Naive B cell (primary cell): ENCODE results near the gene GBX1. TPM values are rescaled to one million over a fixed set of nuclear protein-coding genes. Genes with fewer than 3 reads are reported as not detected.

Experiments
- ATAC-seq, 2 donors: fragments of 150-1000 bp; cut with Tn5 transposase; 2 replicates each; pipeline ENCODE4 v1.10.0; 2021; ENCODE audit warnings: low read depth in 2 of 2, mild to moderate bottlenecking in 2 of 2, moderate library complexity in 2 of 2
- DNase-seq: peaks from one replicate; pipeline ENCODE4 v3.0.0; 2022
- H3K27ac Mint-ChIP-seq, 6 donors: one replicate each; pipeline ENCODE4 v1.8.0; 2020 to 2022; ENCODE audit warnings: mild to moderate bottlenecking in 6 of 6, mixed read lengths in 6 of 6, moderate library complexity in 5 of 6, inconsistent platforms in 2 of 6
- H3K27me3 Mint-ChIP-seq, 3 donors: one replicate each; pipeline ENCODE4 v1.8.0; 2021 to 2022; ENCODE audit warnings: mixed read lengths in 3 of 3, mild to moderate bottlenecking in 1 of 3
- H3K36me3 Mint-ChIP-seq, 2 donors: one replicate each; pipeline ENCODE4 v1.8.0; 2020 to 2022; ENCODE audit warnings: mixed read lengths in 2 of 2, inconsistent platforms in 1 of 2, mild to moderate bottlenecking in 1 of 2
- H3K4me1 Mint-ChIP-seq, 3 donors: one replicate each; pipeline ENCODE4 v1.8.0; 2020 to 2022; ENCODE audit warnings: mixed read lengths in 3 of 3, inconsistent platforms in 1 of 3, mild to moderate bottlenecking in 1 of 3, moderate library complexity in 1 of 3
- H3K4me3 Mint-ChIP-seq, 8 donors: one replicate each; pipeline ENCODE4 v1.8.0; 2020 to 2022; ENCODE audit warnings: mild to moderate bottlenecking in 8 of 8, mixed read lengths in 8 of 8, moderate library complexity in 8 of 8, inconsistent platforms in 2 of 8
- H3K9me3 Mint-ChIP-seq, 7 donors: one replicate each; pipeline ENCODE4 v1.8.0; 2020 to 2022; ENCODE audit warnings: mixed read lengths in 7 of 7, mild to moderate bottlenecking in 5 of 7, inconsistent platforms in 2 of 7, moderate library complexity in 1 of 7
- polyA plus RNA-seq, 6 donors: library from polyadenylated mRNA; unstranded; fragments of 300-500 nt; fragmentation: Illumina TruSeq; gene quantifications; one replicate each; pipeline ENCODE4 v1.2.3, GENCODE V29; 2021; ENCODE audit warnings: low read depth in 6 of 6

Gene GBX1
- polyA plus RNA-seq, 6 donors from 2014 or later = not detected

DNA sequence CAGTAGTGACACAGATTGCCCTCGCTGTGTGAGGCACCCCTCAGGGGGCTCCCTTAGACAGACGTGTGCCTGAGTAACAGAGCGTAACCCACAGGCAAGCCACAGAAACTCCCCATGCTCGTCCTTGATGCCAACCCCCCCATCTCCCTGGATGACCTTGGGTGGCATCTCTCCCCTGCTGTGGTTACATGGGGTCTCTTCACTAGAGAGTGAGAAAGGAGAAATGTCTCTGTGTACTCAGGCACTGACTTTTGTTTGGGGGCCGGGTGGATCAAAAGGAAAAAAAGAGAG lies 20.7 kb upstream of the GBX1 start:
- no peaks in the 10 kb centered on the region for H3K36me3 Mint-ChIP-seq
- H3K27ac Mint-ChIP-seq = peak overlapping the region in 1 of 6 donors; percentile 44
- peaks cover 0 to 1% (median 0%) of the 10 kb centered on the region in 7 donors for H3K9me3 Mint-ChIP-seq
- H3K4me1 Mint-ChIP-seq = peaks cover 0 to 7% (median 6%) of the 10 kb centered on the region in 3 donors
- H3K27me3 Mint-ChIP-seq = peaks cover 26 to 57% (median 53%) of the 10 kb centered on the region in 3 donors
- peak overlapping the region in 1 of 8 donors; percentile 41 for H3K4me3 Mint-ChIP-seq
- peak; percentile 33 to 38 for ATAC-seq
- no peak for DNase-seq

DNA sequence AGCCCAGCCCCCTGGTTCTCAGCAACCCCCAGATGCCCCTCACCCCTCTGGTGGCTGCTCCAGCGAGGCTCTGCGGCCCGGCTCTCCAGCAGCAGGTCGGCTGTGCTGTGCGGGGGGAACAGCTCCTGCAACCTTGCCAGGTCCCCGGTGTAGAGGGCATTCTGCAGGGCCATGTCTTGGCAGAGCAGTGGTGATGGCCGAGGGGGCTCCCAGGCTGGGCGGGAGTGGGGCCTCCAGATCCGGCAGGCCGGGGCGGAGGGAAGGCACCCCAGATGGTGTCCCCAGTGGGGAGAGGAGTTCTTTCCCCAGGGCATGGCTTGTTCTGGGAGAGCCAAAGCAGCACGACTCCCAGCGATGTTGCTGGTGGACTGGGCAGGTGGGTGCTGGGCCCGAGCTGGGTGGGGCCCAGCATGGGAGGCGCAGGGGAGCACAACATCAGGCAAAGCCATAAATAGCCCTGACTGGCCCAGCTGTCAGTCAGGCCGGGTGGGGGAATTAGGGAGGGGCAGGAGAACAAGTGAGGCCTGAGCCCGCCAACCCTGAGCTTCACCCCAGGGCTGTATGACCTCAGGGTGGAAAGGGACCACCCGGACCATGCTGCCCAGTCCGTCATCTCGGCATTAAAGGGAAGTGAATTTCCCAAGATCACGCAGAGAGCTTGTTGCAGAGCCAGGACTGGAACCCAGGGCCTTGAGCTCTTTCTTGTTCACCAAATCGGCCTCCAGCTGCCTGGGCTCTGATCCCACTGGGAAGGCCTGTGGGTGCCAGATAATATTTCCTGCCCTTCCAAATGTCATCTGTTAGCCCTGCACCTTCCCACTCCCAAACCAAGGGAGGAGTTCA lies 20.1 kb upstream of the GBX1 start:
- DNase-seq (no peak), ATAC-seq (no peak)
- Mint-ChIP-seq H3K27me3 (peaks cover 30 to 51% (median 49%) of the 10 kb centered on the region in 3 donors), H3K36me3 (no peaks in the 10 kb centered on the region), H3K4me1 (peaks cover 0 to 7% (median 6%) of the 10 kb centered on the region in 3 donors), H3K4me3 (peak overlapping the region in 1 of 8 donors; percentile 41), H3K9me3 (peaks cover 0 to 1% (median 0%) of the 10 kb centered on the region in 7 donors), H3K27ac (no peak overlapping the region)

DNA sequence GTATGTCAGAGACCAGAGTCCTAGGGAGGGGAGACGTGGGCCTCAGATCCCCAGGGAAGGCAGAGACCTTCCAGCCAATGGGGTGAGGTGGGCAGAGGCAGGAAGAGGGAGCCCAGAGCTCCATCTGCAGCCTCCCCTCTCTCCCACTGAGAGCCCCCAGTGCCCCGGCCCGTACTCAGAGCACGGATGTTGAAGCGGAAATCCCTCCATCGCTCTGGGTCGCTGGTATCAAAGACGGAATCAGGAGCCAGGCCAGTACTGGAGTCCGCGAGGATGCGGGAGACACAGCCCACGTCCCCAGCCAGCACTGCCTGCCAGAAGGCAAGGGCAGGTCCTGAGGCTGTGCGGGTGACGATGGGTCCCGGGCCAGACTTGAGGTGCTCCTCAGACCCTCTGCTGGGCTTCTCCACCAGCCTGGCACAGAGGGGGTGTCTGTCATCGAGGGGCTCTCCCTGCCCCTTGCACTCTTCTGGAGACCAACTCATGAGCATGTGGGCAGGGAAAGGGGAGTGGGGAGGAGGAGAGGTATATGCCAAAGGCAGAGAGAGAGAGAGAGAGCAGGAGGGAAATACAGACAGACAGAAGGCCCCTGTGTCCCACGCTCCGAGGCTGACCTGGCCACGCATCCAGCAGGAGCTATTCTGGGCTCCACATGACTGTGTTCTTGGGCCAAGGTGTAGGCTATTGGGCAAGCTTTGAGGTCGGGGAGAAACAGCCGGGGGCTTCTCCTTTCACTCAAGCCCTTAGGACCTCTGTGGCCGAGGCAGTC lies 19.3 kb upstream of the GBX1 start, which contains the start of gene ASB10:
ASB10 (minus strand) TSS at position 611 of the 769 bp plus-strand sequence; CDS start at position 491, 120 bp downstream.
- Mint-ChIP-seq H3K36me3 (no peaks in the 10 kb centered on the region), H3K27ac (peak within 1 kb of the TSS in 1 of 6 donors; percentile 56), H3K4me1 (peaks cover 0 to 7% (median 6%) of the 10 kb centered on the region in 3 donors), H3K9me3 (peaks cover 0 to 1% (median 0%) of the 10 kb centered on the region in 7 donors), H3K4me3 (peak within 1 kb of the TSS in 2 of 8 donors; percentile 33 to 41), H3K27me3 (peaks cover 32 to 56% (median 55%) of the 10 kb centered on the region in 3 donors)
- DNase-seq (no peak), ATAC-seq (no peak)

DNA sequence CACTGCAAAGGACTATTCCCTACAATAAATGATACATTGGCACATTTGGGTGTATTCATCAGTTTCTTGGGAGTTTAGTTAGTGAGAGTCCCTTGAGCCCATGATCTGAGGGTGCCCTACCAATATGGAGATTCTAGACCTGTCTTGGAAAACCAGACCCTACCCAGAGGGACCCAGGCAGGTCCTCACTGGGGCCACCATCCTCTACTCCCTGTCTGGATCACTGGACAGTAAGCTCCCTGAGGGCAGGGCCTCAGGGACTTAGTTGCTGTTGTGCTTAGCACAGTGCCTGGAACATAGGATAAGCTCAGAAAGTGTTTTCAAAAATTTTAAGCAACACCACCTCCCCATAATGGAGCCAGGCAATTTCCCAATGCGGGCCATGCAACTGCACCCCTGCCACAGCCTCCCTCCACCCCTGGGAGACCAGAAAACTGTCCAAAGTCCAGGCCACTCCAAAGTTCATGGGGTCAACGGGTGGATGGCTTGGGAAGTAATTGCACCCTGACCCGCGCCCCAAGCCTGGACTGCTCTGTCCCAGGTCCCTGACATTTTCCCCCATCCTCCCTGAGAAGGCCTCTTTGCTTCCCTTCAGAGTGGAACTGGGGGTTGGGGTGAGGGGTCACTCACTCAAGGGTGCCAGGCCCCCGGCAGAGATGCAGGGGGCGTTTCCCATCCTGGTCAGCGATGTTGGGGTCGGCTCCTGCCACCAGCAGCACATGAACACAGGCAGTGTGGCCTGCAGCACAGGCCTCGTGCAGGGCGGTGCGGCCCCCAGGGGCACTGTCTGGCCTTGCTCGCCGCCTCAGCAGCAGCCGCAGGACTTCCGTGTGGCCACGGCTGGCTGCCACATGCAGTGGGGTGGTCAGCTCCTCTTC lies 18.5 kb upstream of the GBX1 start:
- H3K27ac Mint-ChIP-seq = no peak overlapping the region
- DNase-seq = no peak
- H3K9me3 Mint-ChIP-seq = peaks cover 0 to 1% (median 0%) of the 10 kb centered on the region in 7 donors
- H3K4me3 Mint-ChIP-seq = peak overlapping the region in 1 of 8 donors; percentile 33
- peaks cover 32 to 54% (median 51%) of the 10 kb centered on the region in 3 donors for H3K27me3 Mint-ChIP-seq
- H3K36me3 Mint-ChIP-seq = no peaks in the 10 kb centered on the region
- H3K4me1 Mint-ChIP-seq = peaks cover 0 to 7% (median 6%) of the 10 kb centered on the region in 3 donors
- ATAC-seq = no peak

DNA sequence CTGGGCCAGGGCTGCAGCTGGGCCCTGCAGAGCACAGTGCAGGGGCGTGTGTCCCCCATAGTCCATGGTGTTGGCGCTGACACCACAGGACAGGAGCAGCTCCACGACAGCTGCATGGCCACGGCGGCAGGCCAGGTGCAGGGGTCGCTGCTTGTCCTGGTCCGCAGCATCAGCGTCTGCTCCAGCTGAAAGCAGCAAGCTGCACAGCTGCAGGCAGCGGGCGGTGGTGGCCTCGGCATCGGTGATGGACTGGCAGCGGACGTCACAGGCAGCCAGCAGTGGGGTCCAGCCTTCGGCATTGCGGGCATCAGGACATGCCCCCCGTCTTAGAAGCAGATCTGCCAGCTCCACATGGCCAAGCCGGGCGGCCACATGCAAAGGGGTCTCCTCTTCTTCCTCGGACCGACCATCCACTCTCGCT lies 13.5 kb upstream of the GBX1 start:
- H3K4me3 Mint-ChIP-seq = no peak overlapping the region
- no peak for DNase-seq

DNA sequence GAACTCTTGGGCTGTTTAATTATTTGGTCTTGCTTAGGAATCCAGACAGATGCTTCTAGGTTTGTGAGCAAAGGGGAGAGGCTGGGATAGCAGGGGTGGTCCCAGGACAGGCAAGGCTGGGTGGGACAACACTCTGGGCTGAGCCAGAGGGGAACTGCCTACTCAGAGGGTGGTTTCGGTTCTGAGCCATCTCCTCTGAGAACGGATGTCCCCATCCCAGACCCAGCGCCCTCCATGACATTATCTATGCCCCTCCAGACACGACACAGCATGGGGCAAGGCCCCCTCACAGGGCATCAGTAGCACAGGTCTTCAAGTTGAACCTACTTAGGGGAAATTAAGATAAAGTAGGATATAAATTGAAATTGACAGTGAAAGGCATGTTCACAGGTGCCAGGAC lies 12.5 kb upstream of the GBX1 start:
- Mint-ChIP-seq H3K4me1 (peaks cover 0 to 4% (median 3%) of the 10 kb centered on the region in 3 donors), H3K9me3 (peaks cover 0 to 1% (median 0%) of the 10 kb centered on the region in 7 donors), H3K4me3 (peak overlapping the region in 1 of 8 donors; percentile 23), H3K27me3 (peaks cover 26 to 65% (median 60%) of the 10 kb centered on the region in 3 donors), H3K36me3 (no peaks in the 10 kb centered on the region), H3K27ac (no peak overlapping the region)
- ATAC-seq = no peak
- DNase-seq = no peak

More for the DNA sequence above, 13.5 kb upstream of the GBX1 start:
- peaks cover 0 to 1% (median 0%) of the 10 kb centered on the region in 7 donors for H3K9me3 Mint-ChIP-seq
- H3K27me3 Mint-ChIP-seq = peaks cover 29 to 63% (median 50%) of the 10 kb centered on the region in 3 donors
- H3K4me1 Mint-ChIP-seq = peaks cover 0 to 3% (median 0%) of the 10 kb centered on the region in 3 donors
- no peak overlapping the region for H3K27ac Mint-ChIP-seq
- no peaks in the 10 kb centered on the region for H3K36me3 Mint-ChIP-seq
- no peak for ATAC-seq

DNA sequence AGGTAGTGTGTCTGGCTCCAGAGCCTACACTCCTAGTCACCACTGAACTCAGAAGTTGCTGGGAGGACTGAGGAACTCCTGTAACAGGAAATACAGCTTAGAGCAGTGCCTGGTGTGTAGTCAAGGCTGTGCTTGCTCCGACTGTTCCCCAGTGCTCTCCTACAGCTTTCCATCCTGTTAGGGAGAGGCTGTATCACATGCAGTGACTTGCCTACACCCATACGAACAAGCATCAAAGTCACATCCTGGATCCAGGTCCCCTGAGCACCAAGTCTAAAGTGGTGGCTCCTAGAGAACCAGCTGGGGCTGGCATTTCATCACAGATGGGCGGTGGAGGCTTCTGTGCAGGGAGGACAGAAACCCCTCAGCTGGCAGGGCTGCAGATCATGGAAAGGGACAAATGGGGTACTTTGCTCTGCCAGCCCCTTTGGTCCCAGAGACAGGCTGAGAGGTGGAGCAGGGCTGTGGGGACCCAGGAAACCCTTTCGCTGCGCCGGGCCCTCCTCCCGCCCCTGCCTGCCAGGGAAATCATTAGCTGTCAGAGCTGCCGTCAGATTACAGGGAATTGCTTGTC lies 11.9 kb upstream of the GBX1 start:
- no peak overlapping the region for H3K27ac Mint-ChIP-seq
- H3K9me3 Mint-ChIP-seq = peaks cover 0 to 2% (median 0%) of the 10 kb centered on the region in 7 donors
- no peak for DNase-seq
- H3K36me3 Mint-ChIP-seq = no peaks in the 10 kb centered on the region
- no peak for ATAC-seq
- peak overlapping the region in 1 of 8 donors; percentile 82 for H3K4me3 Mint-ChIP-seq
- H3K4me1 Mint-ChIP-seq = peaks cover 0 to 4% (median 3%) of the 10 kb centered on the region in 3 donors
- peaks cover 28 to 66% (median 60%) of the 10 kb centered on the region in 3 donors for H3K27me3 Mint-ChIP-seq

DNA sequence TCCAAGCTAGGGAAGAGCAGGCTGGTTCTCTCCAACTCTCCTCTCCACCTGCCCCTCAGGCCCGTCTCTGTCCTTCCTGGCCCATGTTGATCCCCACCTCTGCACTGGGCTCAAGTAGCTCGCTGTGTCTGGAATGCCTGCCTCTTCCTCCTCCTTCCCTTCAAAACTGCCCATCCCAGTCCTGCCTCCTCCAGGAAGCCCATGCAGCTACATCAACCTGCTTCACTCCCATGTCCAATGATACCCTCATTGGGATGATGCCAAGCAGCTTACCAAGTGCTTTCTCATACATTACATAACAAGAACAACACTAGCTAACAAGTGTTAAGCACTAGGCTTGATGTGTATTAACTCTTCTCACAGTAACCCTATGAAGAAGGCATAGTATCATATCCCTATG lies 11.3 kb upstream of the GBX1 start:
- Mint-ChIP-seq H3K4me3 (no peak overlapping the region), H3K36me3 (no peaks in the 10 kb centered on the region), H3K4me1 (peaks cover 0 to 4% (median 3%) of the 10 kb centered on the region in 3 donors), H3K27ac (peak overlapping the region in 1 of 6 donors; percentile 40), H3K9me3 (peaks cover 0 to 2% (median 0%) of the 10 kb centered on the region in 7 donors), H3K27me3 (peaks cover 28 to 69% (median 59%) of the 10 kb centered on the region in 3 donors)
- no peak for ATAC-seq
- no peak for DNase-seq

DNA sequence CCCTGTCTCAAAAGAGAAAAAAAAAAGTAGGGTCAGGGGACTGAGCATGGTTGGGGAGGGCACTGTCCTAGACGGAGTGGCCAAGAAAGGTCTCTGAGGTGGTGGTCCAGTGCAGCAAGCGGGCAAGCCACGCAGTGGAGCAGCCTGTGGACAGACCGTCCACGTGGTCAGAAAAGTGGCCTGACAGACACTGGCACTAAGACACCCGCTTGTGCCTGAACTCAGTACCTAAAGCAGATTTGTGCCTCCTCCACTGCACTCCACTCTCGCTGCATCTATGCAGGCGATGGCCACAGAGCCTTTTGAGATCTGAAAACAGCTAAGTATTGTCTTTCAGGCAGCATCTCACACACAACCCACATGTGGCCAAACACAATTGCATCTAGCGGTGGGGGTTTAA lies 10.7 kb upstream of the GBX1 start:
- peaks cover 0 to 7% (median 6%) of the 10 kb centered on the region in 3 donors for H3K4me1 Mint-ChIP-seq
- peaks cover 28 to 75% (median 65%) of the 10 kb centered on the region in 3 donors for H3K27me3 Mint-ChIP-seq
- H3K36me3 Mint-ChIP-seq = no peaks in the 10 kb centered on the region
- ATAC-seq = no peak
- no peak for DNase-seq
- no peak overlapping the region for H3K4me3 Mint-ChIP-seq
- peaks cover 0 to 2% (median 0%) of the 10 kb centered on the region in 7 donors for H3K9me3 Mint-ChIP-seq
- no peak overlapping the region for H3K27ac Mint-ChIP-seq

DNA sequence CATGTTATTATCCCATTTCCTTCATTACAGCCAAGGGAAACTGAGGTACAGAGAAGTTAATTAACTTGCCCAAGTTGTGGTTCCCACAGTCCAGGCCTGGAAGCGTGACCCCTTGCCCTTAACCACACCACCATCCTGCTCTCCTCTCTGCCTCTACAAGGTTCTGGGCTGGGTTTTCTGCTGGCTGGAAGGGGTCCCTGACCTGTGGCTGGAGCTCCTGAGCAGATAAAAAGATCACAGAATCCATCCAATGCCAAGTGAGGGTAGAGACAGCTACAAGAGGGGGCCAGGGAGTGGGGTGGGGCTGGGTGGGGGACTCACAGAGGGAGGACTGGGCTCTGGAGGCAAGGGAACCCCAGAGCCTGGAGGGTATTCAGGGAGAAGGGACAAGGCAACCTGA lies 9.8 kb upstream of the GBX1 start:
- no peak for DNase-seq
- Mint-ChIP-seq H3K4me1 (peaks cover 6 to 14% (median 13%) of the 10 kb centered on the region in 3 donors), H3K27ac (no peak overlapping the region)

DNA sequence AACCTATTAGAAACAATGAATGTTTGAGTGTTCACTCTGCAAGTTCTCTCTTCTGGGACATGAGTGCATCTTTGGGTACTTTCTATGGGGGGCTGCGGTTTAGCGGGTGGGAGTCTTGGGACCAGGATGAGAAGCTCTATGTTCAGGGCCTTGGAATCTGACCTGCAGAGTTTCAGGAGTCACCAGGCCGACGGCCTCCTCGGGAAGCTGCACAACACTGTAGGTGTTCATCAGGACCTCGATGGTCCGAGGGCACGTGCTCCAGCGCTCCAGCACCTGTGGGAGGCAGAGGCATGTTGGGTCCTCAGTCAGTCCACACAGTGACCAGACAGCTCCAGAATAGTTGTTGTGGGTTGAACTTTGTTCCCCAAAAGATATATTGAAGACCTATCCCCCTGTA lies 8.9 kb upstream of the GBX1 start:
- peaks cover 33 to 81% (median 73%) of the 10 kb centered on the region in 3 donors for H3K27me3 Mint-ChIP-seq

More for the DNA sequence above, 9.8 kb upstream of the GBX1 start:
- no peak overlapping the region for H3K4me3 Mint-ChIP-seq
- ATAC-seq = no peak
- H3K36me3 Mint-ChIP-seq = no peaks in the 10 kb centered on the region
- peaks cover 29 to 83% (median 74%) of the 10 kb centered on the region in 3 donors for H3K27me3 Mint-ChIP-seq
- peaks cover 0 to 6% (median 2%) of the 10 kb centered on the region in 7 donors for H3K9me3 Mint-ChIP-seq

DNA sequence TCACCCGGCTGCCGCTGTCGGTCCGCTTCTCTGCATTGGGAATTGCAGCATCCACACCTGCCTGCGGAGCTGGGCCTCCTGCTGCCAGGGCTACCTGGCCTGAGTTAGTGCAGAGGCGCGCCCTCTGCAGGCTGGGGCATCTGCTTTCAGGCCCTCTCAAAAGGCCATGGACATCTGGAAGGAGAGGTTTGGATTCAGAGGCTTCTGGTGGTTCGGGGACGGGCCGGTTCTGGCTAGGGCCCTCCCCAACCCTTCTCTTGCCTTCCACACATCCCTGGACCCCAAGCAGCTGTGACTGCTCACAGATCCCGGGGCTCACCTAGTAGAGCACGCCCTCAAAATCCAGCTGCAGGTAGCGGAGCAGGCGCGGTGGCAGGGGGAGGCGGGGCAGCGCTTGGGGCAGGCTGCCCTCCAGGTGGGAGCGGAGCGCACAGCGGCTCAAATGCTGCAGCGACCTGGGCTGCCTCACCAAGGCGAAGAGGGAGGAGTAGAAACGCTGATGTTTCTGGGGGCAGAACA lies 8.4 kb upstream of the GBX1 start:
- Mint-ChIP-seq H3K9me3 (peaks cover 0 to 9% (median 2%) of the 10 kb centered on the region in 7 donors), H3K27me3 (peaks cover 38 to 86% (median 79%) of the 10 kb centered on the region in 3 donors), H3K4me3 (no peak overlapping the region), H3K27ac (peak overlapping the region in 1 of 6 donors; percentile 54), H3K36me3 (no peaks in the 10 kb centered on the region), H3K4me1 (peaks cover 8 to 15% (median 14%) of the 10 kb centered on the region in 3 donors)
- DNase-seq (no peak), ATAC-seq (no peak)

More for the DNA sequence above, 8.9 kb upstream of the GBX1 start:
- no peak overlapping the region for H3K4me3 Mint-ChIP-seq
- ATAC-seq (no peak), DNase-seq (no peak)
- peaks cover 8 to 15% (median 14%) of the 10 kb centered on the region in 3 donors for H3K4me1 Mint-ChIP-seq
- peaks cover 0 to 9% (median 2%) of the 10 kb centered on the region in 7 donors for H3K9me3 Mint-ChIP-seq
- H3K27ac Mint-ChIP-seq = no peak overlapping the region
- no peaks in the 10 kb centered on the region for H3K36me3 Mint-ChIP-seq
